ENCODE results near the gene KANSL2. TPM values are rescaled to one million over a fixed set of nuclear protein-coding genes. Genes with fewer than 3 reads are reported as not detected.

The KANSL2 gene
- total and polyA plus RNA-seq, 2 of the 13 experiments (the other 11 are each of a cell fraction or from before 2014, with no cell fraction given), result 24.1 to 41.3 TPM

- TF ChIP-seq, protein P1, sequence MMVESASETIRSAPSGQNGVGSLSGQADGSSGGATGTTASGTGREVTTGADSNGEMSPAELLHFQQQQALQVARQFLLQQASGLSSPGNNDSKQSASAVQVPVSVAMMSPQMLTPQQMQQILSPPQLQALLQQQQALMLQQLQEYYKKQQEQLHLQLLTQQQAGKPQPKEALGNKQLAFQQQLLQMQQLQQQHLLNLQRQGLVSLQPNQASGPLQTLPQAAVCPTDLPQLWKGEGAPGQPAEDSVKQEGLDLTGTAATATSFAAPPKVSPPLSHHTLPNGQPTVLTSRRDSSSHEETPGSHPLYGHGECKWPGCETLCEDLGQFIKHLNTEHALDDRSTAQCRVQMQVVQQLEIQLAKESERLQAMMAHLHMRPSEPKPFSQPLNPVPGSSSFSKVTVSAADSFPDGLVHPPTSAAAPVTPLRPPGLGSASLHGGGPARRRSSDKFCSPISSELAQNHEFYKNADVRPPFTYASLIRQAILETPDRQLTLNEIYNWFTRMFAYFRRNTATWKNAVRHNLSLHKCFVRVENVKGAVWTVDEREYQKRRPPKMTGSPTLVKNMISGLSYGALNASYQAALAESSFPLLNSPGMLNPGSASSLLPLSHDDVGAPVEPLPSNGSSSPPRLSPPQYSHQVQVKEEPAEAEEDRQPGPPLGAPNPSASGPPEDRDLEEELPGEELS (CRISPR knock-in tag; IDR thresholded peaks at IDR 0.05), result 0 out of 2 replicates have a peak, but pooled peaks have one; percentile 3
- TF ChIP-seq ZNF180 (CRISPR knock-in tag; IDR thresholded peaks at IDR 0.05; ENCODE audit: borderline replicate concordance, low read depth) (peak; percentile 82; the same call in 1 of the 2 replicates), FOXC1 (CRISPR knock-in tag; IDR thresholded peaks at IDR 0.05; ENCODE audit: borderline replicate concordance) (peak; percentile 60; the same call in 1 of the 2 replicates), THYN1 (CRISPR knock-in tag; IDR thresholded peaks at IDR 0.05; ENCODE audit: borderline replicate concordance, low read depth) (no peak), TSC22D2 (CRISPR knock-in tag; IDR thresholded peaks at IDR 0.05; ENCODE audit: borderline replicate concordance) (no peak), ZNF883 (CRISPR knock-in tag; IDR thresholded peaks at IDR 0.05; ENCODE audit: not compliant biosample characterization) (peak; percentile 70), ZNF430 (CRISPR knock-in tag; IDR thresholded peaks at IDR 0.05) (peak; percentile 93), ZNF713 (CRISPR knock-in tag; IDR thresholded peaks at IDR 0.05) (peak; percentile 82; the same call in 1 of the 2 replicates), ZNF331 (CRISPR knock-in tag; IDR thresholded peaks at IDR 0.05) (peak; percentile 78; the same call in 1 of the 2 replicates), AKAP8 (CRISPR knock-in tag; IDR thresholded peaks at IDR 0.05) (no peak), REL (CRISPR knock-in tag; conservative IDR thresholded peaks at IDR 0.05) (peak; percentile 84), POGK (CRISPR knock-in tag; conservative IDR thresholded peaks at IDR 0.05) (peak; percentile 79; the same call in 1 of the 2 replicates), ATF5 (CRISPR knock-in tag; IDR thresholded peaks at IDR 0.05; ENCODE audit: low read depth) (no peak), ZNF678 (CRISPR knock-in tag; IDR thresholded peaks at IDR 0.05) (peak; percentile 81; the same call in 1 of the 2 replicates), SMARCE1 (IDR thresholded peaks at IDR 0.05; ENCODE audit: borderline replicate concordance) (no peak)
- TF ChIP-seq, protein P2, sequence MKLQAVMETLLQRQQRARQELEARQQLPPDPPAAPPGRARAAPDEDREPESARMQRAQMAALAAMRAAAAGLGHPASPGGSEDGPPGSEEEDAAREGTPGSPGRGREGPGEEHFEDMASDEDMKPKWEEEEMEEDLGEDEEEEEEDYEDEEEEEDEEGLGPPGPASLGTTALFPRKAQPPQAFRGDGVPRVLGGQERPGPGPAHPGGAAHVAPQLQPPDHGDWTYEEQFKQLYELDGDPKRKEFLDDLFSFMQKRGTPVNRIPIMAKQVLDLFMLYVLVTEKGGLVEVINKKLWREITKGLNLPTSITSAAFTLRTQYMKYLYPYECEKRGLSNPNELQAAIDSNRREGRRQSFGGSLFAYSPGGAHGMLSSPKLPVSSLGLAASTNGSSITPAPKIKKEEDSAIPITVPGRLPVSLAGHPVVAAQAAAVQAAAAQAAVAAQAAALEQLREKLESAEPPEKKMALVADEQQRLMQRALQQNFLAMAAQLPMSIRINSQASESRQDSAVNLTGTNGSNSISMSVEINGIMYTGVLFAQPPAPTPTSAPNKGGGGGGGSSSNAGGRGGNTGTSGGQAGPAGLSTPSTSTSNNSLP (IDR thresholded peaks at IDR 0.05; ENCODE audit: low read depth, low read length), result no peak
- TF ChIP-seq, protein P3, sequence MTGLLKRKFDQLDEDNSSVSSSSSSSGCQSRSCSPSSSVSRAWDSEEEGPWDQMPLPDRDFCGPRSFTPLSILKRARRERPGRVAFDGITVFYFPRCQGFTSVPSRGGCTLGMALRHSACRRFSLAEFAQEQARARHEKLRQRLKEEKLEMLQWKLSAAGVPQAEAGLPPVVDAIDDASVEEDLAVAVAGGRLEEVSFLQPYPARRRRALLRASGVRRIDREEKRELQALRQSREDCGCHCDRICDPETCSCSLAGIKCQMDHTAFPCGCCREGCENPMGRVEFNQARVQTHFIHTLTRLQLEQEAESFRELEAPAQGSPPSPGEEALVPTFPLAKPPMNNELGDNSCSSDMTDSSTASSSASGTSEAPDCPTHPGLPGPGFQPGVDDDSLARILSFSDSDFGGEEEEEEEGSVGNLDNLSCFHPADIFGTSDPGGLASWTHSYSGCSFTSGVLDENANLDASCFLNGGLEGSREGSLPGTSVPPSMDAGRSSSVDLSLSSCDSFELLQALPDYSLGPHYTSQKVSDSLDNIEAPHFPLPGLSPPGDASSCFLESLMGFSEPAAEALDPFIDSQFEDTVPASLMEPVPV (CRISPR knock-in tag; IDR thresholded peaks at IDR 0.05), result peak; percentile 70; the same call in 1 of the 2 replicates
- TF ChIP-seq, protein P4, sequence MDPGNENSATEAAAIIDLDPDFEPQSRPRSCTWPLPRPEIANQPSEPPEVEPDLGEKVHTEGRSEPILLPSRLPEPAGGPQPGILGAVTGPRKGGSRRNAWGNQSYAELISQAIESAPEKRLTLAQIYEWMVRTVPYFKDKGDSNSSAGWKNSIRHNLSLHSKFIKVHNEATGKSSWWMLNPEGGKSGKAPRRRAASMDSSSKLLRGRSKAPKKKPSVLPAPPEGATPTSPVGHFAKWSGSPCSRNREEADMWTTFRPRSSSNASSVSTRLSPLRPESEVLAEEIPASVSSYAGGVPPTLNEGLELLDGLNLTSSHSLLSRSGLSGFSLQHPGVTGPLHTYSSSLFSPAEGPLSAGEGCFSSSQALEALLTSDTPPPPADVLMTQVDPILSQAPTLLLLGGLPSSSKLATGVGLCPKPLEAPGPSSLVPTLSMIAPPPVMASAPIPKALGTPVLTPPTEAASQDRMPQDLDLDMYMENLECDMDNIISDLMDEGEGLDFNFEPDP (CRISPR knock-in tag; conservative IDR thresholded peaks at IDR 0.05), result 0 out of 2 replicates have a peak, but pooled peaks have one; percentile 84
These were observed at the start of gene KANSL2 (continued) for GRCh38 chr12:48681710-48682532.
